Trophoblast cell (in vitro differentiated cells and primary cell): ENCODE measurements around the gene FOXP4.

ENCODE experiments used
- DNase-seq, 2 donors: peaks; one replicate each; pipeline ENCODE4 v3.0.0-alpha.2; 2016
- H2AFZ ChIP-seq: 2 replicates; pipeline ENCODE4 v1.6.1; 2013; ENCODE audit warnings: low read length, moderate library complexity, mild to moderate bottlenecking; ENCODE audit not compliant: insufficient read depth, poor library complexity
- H2AK5ac ChIP-seq: 2 replicates; pipeline ENCODE4 v1.6.1; 2013; ENCODE audit warnings: mild to moderate bottlenecking, low read length
- H2BK120ac ChIP-seq: 2 replicates; pipeline ENCODE4 v1.6.1; 2013; ENCODE audit warnings: low read length, mild to moderate bottlenecking, moderate library complexity; ENCODE audit not compliant: insufficient read depth, poor library complexity
- H2BK12ac ChIP-seq: 2 replicates; pipeline ENCODE4 v1.6.1; 2013; ENCODE audit warnings: mild to moderate bottlenecking, low read length, moderate library complexity
- H2BK5ac ChIP-seq: 2 replicates; pipeline ENCODE4 v1.6.1; 2013; ENCODE audit warnings: low read length, low read depth, moderate library complexity, mild to moderate bottlenecking; ENCODE audit not compliant: poor library complexity
- H3K14ac ChIP-seq: 2 replicates; pipeline ENCODE4 v1.6.1; 2013; ENCODE audit warnings: mild to moderate bottlenecking, low read length
- H3K18ac ChIP-seq: 2 replicates; pipeline ENCODE4 v1.6.1; 2013; ENCODE audit warnings: mild to moderate bottlenecking, low read length
- H3K23ac ChIP-seq: 2 replicates; pipeline ENCODE4 v1.6.1; 2013; ENCODE audit warnings: low read length
- H3K27ac ChIP-seq: 2 replicates; pipeline ENCODE4 v1.5.1; 2013; ENCODE audit warnings: low read depth, mild to moderate bottlenecking, inconsistent platforms, low read length, moderate library complexity
- H3K27me3 ChIP-seq: 2 replicates; pipeline ENCODE4 v1.6.1; 2013; ENCODE audit warnings: inconsistent platforms, mild to moderate bottlenecking, low read length, moderate library complexity; ENCODE audit not compliant: insufficient read depth
- H3K36me3 ChIP-seq, 2 experiments: 1 replicate in 1 of 2; 2 replicates in 1 of 2; pipeline ENCODE4 v1.6.1; 2013; ENCODE audit warnings: low read length in 2 of 2, mild to moderate bottlenecking in 2 of 2, moderate library complexity in 1 of 2; ENCODE audit not compliant: insufficient read depth in 2 of 2, control insufficient read depth in 1 of 2
- H3K4ac ChIP-seq: 2 replicates; pipeline ENCODE4 v1.6.1; 2013; ENCODE audit warnings: low read depth, mild to moderate bottlenecking, low read length, moderate library complexity
- H3K4me1 ChIP-seq, 2 experiments: 1 replicate in 1 of 2; 2 replicates in 1 of 2; pipeline ENCODE4 v1.6.1; 2013; ENCODE audit warnings: low read length in 2 of 2, mild to moderate bottlenecking in 2 of 2, moderate library complexity in 1 of 2; ENCODE audit not compliant: insufficient read depth in 2 of 2, control insufficient read depth in 1 of 2
- H3K4me2 ChIP-seq: 2 replicates; pipeline ENCODE4 v1.6.1; 2013; ENCODE audit warnings: inconsistent platforms, mild to moderate bottlenecking, low read length, moderate library complexity
- H3K4me3 ChIP-seq: 2 replicates; pipeline ENCODE4 v1.5.1; 2013; ENCODE audit warnings: mild to moderate bottlenecking, low read depth, low read length, inconsistent platforms
- H3K79me1 ChIP-seq: one replicate; pipeline ENCODE4 v1.6.1; 2013; ENCODE audit warnings: low read length
- H3K79me2 ChIP-seq: 2 replicates; pipeline ENCODE4 v1.6.1; 2013; ENCODE audit warnings: low read length, mild to moderate bottlenecking; ENCODE audit not compliant: control insufficient read depth, insufficient read depth, poor library complexity
- H3K9ac ChIP-seq: 2 replicates; pipeline ENCODE4 v1.6.1; 2013; ENCODE audit warnings: mild to moderate bottlenecking, low read length
- H3K9me3 ChIP-seq: 2 replicates; pipeline ENCODE4 v1.6.1; 2013; ENCODE audit warnings: low read depth, mild to moderate bottlenecking, control low read depth, inconsistent platforms, low read length; ENCODE audit not compliant: insufficient read depth
- H4K12ac ChIP-seq: 2 replicates; pipeline ENCODE4 v1.6.1; 2013; ENCODE audit warnings: low read depth, mild to moderate bottlenecking, low read length, moderate library complexity
- H4K8ac ChIP-seq: 2 replicates; pipeline ENCODE4 v1.6.1; 2013; ENCODE audit warnings: low read depth, mild to moderate bottlenecking, low read length, moderate library complexity
- H4K91ac ChIP-seq: one replicate; pipeline ENCODE4 v1.6.1; 2013; ENCODE audit warnings: low read depth, mild to moderate bottlenecking, low read length, moderate library complexity
- WGBS: extraction: QIAGEN DNeasy Blood & Tissue Kit; methylation state at CpG from one replicate; pipeline ENCODE4 v1.1.7; 2013; ENCODE audit warnings: missing lambda C conversion rate; ENCODE audit not compliant: insufficient read length, insufficient coverage; ENCODE audit errors: extremely low coverage; 5-methylcytosine and 5-hydroxymethylcytosine counted together

Gene FOXP4

DNA sequence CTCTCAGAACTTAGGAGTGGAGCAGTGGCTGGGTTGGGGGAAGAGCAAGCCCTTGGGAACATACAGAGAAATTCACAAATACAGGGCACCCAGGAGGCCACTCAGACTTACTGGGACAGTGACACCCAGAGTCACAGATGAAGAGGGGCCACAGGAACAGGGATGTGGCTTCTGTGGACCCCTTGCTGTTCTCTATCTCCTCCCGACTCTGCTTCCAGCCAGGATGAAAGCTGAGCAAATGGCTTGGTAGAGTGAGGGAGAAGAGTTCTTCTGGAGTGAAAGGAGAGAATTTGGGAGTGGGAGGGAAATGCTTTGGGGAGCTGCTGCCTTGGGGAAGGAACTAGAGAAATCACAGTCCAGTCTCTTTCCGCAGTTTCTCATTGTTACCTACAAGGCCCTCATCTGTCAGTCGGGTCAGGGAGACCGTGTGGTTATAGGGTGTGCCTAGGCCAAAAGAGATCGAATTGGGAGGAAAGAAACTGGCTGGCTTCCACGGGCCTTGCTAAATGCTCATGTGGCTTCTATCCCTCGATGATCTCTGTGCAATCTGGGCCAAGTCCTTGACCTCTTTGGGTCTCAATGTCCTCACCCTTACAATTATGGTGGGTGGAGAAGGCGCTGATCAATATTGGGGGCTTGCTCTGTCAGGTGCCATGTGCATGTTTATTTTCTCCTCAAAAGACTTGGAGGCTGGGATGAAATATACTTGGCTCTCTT, 17.0 kb downstream of the FOXP4 start:
- no peak for DNase-seq
- Histone ChIP-seq H2BK120ac (no peak overlapping the region), H3K27ac (no peak overlapping the region), H3K9ac (no peak overlapping the region), H3K27me3 (no peaks in the 10 kb centered on the region), H3K9me3 (no peaks in the 10 kb centered on the region), H3K18ac (no peak overlapping the region), H3K4me3 (no peak overlapping the region), H3K79me1 (peaks cover 3% of the 10 kb centered on the region), H2AK5ac (no peak overlapping the region), H3K4me2 (no peak overlapping the region), H3K14ac (no peak overlapping the region), H2BK5ac (no peak overlapping the region), H3K4ac (no peak overlapping the region), H3K4me1 (peaks cover 6 to 14% of the 10 kb centered on the region in 2 experiments), H2BK12ac (no peak overlapping the region), H2AFZ (no peak overlapping the region), H3K36me3 (peaks cover 15% of the 10 kb centered on the region in 2 experiments), H4K12ac (no peak overlapping the region), H3K79me2 (no peaks in the 10 kb centered on the region), H4K91ac (no peak overlapping the region), H4K8ac (no peak overlapping the region), H3K23ac (no peak overlapping the region)
- no CpG with 5 or more reads among the region's 8 CpGs for WGBS

DNA sequence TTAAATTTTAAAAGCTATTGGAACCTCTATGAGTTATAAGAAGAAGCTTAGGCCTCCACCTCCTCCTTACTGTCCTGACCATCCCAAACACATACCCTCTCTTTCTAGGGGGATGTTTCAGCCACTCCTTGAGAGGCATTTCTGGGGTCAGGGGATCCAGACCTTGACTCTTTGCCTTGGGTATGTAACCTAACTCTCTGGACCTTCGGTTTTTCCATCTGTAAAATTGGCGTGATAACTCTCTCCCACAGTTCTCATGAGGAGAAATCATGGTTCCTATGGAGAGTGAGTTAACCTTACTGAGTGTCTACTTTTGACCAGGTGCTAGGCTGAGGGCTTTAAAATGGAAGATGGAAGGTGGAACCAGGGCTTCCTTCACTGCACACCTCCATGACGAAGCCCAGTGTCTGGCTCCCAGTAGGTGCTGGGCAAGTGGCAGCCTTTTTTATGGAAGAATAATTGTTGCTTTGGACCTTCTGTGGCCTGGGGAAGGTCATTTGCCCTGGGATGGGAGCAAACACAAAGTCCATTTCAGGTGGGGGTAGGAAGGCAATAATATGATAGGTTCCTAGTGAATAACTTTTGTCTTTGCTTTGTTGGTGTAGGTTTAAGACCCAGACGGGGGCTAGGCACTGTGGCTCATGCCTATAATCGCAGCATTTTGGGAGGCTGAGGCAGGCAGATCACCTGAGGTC, 18.4 kb downstream of the FOXP4 start:
- Histone ChIP-seq H2BK12ac (no peak overlapping the region), H3K79me1 (peaks cover 3% of the 10 kb centered on the region), H4K91ac (no peak overlapping the region), H2BK120ac (no peak overlapping the region), H3K4me3 (no peak overlapping the region), H3K18ac (no peak overlapping the region), H2AK5ac (no peak overlapping the region), H3K79me2 (no peaks in the 10 kb centered on the region), H4K8ac (no peak overlapping the region), H3K4ac (no peak overlapping the region), H3K27ac (no peak overlapping the region), H4K12ac (no peak overlapping the region), H3K14ac (no peak overlapping the region), H3K9ac (no peak overlapping the region), H3K4me2 (no peak overlapping the region), H3K4me1 (peaks cover 9 to 17% of the 10 kb centered on the region in 2 experiments), H2AFZ (no peak overlapping the region), H3K36me3 (peaks cover 15% of the 10 kb centered on the region in 2 experiments), H3K23ac (no peak overlapping the region), H3K27me3 (no peaks in the 10 kb centered on the region), H2BK5ac (no peak overlapping the region), H3K9me3 (no peaks in the 10 kb centered on the region)
- no peak for DNase-seq
- WGBS: no CpG with 5 or more reads among the region's 5 CpGs

DNA sequence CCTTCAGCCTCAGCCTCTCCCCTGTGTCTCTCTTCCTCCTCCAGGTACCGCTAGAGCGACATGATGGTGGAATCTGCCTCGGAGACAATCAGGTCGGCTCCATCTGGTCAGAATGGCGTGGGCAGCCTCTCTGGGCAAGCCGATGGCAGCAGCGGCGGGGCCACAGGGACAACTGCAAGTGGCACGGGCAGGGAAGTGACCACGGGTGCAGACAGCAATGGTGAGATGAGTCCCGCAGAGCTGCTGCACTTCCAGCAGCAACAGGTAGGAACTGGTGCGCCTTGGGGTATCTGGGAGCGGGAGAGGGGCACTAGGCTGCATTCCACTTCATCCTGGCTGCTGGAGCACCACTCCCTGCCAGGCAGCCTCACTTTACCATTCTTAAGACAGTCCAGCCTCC, 19.5 kb downstream of the FOXP4 start:
- Histone ChIP-seq H3K18ac (no peak overlapping the region), H2BK12ac (no peak overlapping the region), H4K12ac (no peak overlapping the region), H3K36me3 (peaks cover 15 to 17% of the 10 kb centered on the region in 2 experiments), H4K91ac (no peak overlapping the region), H2AK5ac (no peak overlapping the region), H3K9me3 (no peaks in the 10 kb centered on the region), H2BK5ac (no peak overlapping the region), H3K14ac (no peak overlapping the region), H3K4ac (no peak overlapping the region), H2BK120ac (no peak overlapping the region), H3K79me2 (no peaks in the 10 kb centered on the region), H3K27me3 (no peaks in the 10 kb centered on the region), H3K4me2 (no peak overlapping the region), H3K23ac (no peak overlapping the region), H2AFZ (no peak overlapping the region), H3K4me3 (peak overlapping the region; percentile 26), H4K8ac (no peak overlapping the region), H3K9ac (no peak overlapping the region), H3K27ac (no peak overlapping the region), H3K79me1 (peaks cover 1% of the 10 kb centered on the region), H3K4me1 (peaks cover 16% of the 10 kb centered on the region in 2 experiments)
- DNase-seq: no peak
- no CpG with 5 or more reads among the region's 13 CpGs for WGBS

DNA sequence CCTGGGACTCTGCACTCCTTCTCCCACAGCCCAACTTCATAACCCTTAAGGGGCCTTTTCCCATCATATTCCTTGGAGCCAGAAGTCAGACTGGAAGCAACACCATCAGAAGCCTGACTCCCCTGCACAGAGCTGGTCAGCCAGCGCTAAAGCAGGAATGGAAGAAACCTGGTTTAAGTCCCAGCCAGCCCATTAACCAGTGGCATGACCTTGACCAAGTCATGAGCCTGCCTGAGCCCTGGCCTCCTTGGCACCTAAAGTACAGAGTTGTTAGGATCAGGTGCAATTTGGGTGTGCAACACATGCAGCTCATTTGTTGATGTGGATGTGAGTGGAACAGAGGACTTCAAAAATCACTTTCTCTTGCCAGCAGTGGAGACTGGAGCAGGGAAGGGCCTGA, 20.8 kb downstream of the FOXP4 start:
- no peaks in the 10 kb centered on the region for H3K27me3 ChIP-seq
- DNase-seq: no peak
- no peak overlapping the region for H3K9ac ChIP-seq
- no peak overlapping the region for H2AK5ac ChIP-seq
- H3K4ac ChIP-seq: no peak overlapping the region
- no peak overlapping the region for H4K91ac ChIP-seq
- no peak overlapping the region for H2BK12ac ChIP-seq
- no peak overlapping the region for H3K18ac ChIP-seq
- H3K9me3 ChIP-seq: no peaks in the 10 kb centered on the region
- no peak overlapping the region for H3K27ac ChIP-seq
- peaks cover 10 to 16% of the 10 kb centered on the region in 2 experiments for H3K4me1 ChIP-seq
- H3K79me2 ChIP-seq: no peaks in the 10 kb centered on the region
- no peak overlapping the region for H3K4me3 ChIP-seq
- H3K4me2 ChIP-seq: no peak overlapping the region
- H2BK5ac ChIP-seq: no peak overlapping the region
- no peak overlapping the region for H3K23ac ChIP-seq
- no peak overlapping the region for H2BK120ac ChIP-seq
- H3K79me1 ChIP-seq: no peaks in the 10 kb centered on the region
- no peak overlapping the region for H4K12ac ChIP-seq
- peaks cover 15 to 17% of the 10 kb centered on the region in 2 experiments for H3K36me3 ChIP-seq
- no peak overlapping the region for H2AFZ ChIP-seq
- no peak overlapping the region for H4K8ac ChIP-seq
- no CpG with 5 or more reads among the region's 1 CpG for WGBS
- no peak overlapping the region for H3K14ac ChIP-seq
